HepG2 (cell line): Measurements from ENCODE around the gene ECE2. TPM values are rescaled to one million over a fixed set of nuclear protein-coding genes. Genes with fewer than 3 reads are reported as not detected.

Experiments used
- FOSL2 ChIP-seq: sonication (generic); formaldehyde crosslinking; IDR thresholded peaks from 2 replicates; pipeline ENCODE4 v1.4.0; 2020; ENCODE audit warnings: missing genetic modification reagents
- GFI1 ChIP-seq: sonication (generic); formaldehyde crosslinking; IDR thresholded peaks from 2 replicates; pipeline ENCODE4 v1.5.0; 2020; ENCODE audit warnings: missing genetic modification reagents, mild to moderate bottlenecking, borderline replicate concordance
- HMG20B ChIP-seq: conservative IDR thresholded peaks from 2 replicates; pipeline ENCODE4 v1.6.1; 2016; ENCODE audit warnings: missing genetic modification reagents, missing compliant biosample characterization
- HNF4G ChIP-seq, 2 experiments: sonication (generic) in 1 of 2; formaldehyde crosslinking in 1 of 2; IDR thresholded peaks; 2 replicates each; pipeline versions ENCODE4 v1.4.0 to v1.6.1; 2011 to 2020; ENCODE audit warnings: borderline replicate concordance in 2 of 2, low read depth in 2 of 2, mild to moderate bottlenecking in 2 of 2, low read length in 1 of 2, missing genetic modification reagents in 1 of 2, moderate library complexity in 1 of 2
- KLF9 ChIP-seq: IDR thresholded peaks from 2 replicates; pipeline ENCODE4 v1.6.1; 2016; ENCODE audit warnings: low read depth
- MAFG ChIP-seq: sonication (generic); formaldehyde crosslinking; IDR thresholded peaks from 2 replicates; pipeline ENCODE4 v1.5.1; 2020; ENCODE audit warnings: mild to moderate bottlenecking, missing genetic modification reagents
- NFYB ChIP-seq: sonication (generic); formaldehyde crosslinking; IDR thresholded peaks from 2 replicates; pipeline ENCODE4 v1.4.0; 2020; ENCODE audit warnings: missing genetic modification reagents
- NR2F1 ChIP-seq, 2 experiments: fragments of 450-650 bp in 1 of 2; formaldehyde crosslinking in 1 of 2; IDR thresholded peaks; 2 replicates each; pipeline versions ENCODE4 v1.5.0 to v1.6.1; 2016 to 2020; ENCODE audit warnings: mild to moderate bottlenecking in 1 of 2, missing compliant biosample characterization in 1 of 2, missing genetic modification reagents in 1 of 2, moderate library complexity in 1 of 2
- PAX8 ChIP-seq: sonication (generic); formaldehyde crosslinking; IDR thresholded peaks from 2 replicates; pipeline ENCODE4 v1.8.0; 2022; ENCODE audit warnings: mild to moderate bottlenecking, missing genetic modification reagents, borderline replicate concordance
- PLRG1 ChIP-seq: fragments of 450-650 bp; conservative IDR thresholded peaks from 2 replicates; pipeline ENCODE4 v1.6.1; 2016
- RBAK ChIP-seq: sonication (generic); formaldehyde crosslinking; IDR thresholded peaks from 2 replicates; pipeline ENCODE4 v1.5.1; 2020; ENCODE audit warnings: mild to moderate bottlenecking, missing genetic modification reagents
- SMARCE1 ChIP-seq: fragments of 450-650 bp; IDR thresholded peaks from 2 replicates; pipeline ENCODE4 v1.6.1; 2017; ENCODE audit warnings: borderline replicate concordance
- ZBTB21 ChIP-seq: sonication (generic); formaldehyde crosslinking; IDR thresholded peaks from 2 replicates; pipeline ENCODE4 v1.4.0; 2020; ENCODE audit warnings: missing genetic modification reagents
- ZNF317 ChIP-seq: sonication (generic); formaldehyde crosslinking; IDR thresholded peaks from 2 replicates; pipeline ENCODE4 v1.5.0; 2020; ENCODE audit warnings: mild to moderate bottlenecking, missing genetic modification reagents
- ZNF496 ChIP-seq: sonication (generic); formaldehyde crosslinking; IDR thresholded peaks from 2 replicates; pipeline ENCODE4 v1.8.1; 2023; ENCODE audit warnings: mild to moderate bottlenecking, moderate library complexity, missing genetic modification reagents; ENCODE audit not compliant: insufficient replicate concordance
- ZNF788 ChIP-seq: sonication (generic); formaldehyde crosslinking; IDR thresholded peaks from 2 replicates; pipeline ENCODE4 v1.5.0; 2020; ENCODE audit warnings: mild to moderate bottlenecking, missing genetic modification reagents, borderline replicate concordance
- ZNF841 ChIP-seq: sonication (generic); formaldehyde crosslinking; IDR thresholded peaks from 2 replicates; pipeline ENCODE4 v1.8.1; 2023; ENCODE audit warnings: missing genetic modification reagents, borderline replicate concordance
- ZSCAN9 ChIP-seq: IDR thresholded peaks from 2 replicates; pipeline ENCODE4 v1.6.1; 2016; ENCODE audit warnings: borderline replicate concordance
- polyA plus RNA-seq, 8 experiments: library from polyadenylated mRNA; depleted of rRNA in 3 of 8; stranded (reverse) in 7 of 8; unstranded in 1 of 8; fragments of >200 nt; fragmentation: Illumina TruSeq in 4 of 8; extraction: Trizol in 4 of 8; gene quantifications; 2 replicates each; pipeline versions ENCODE4 v1.2.1 to v1.2.3, GENCODE V29; 2011 to 2016; ENCODE audit warnings: low read depth in 4 of 8, missing spikeins in 1 of 8, mixed read lengths in 1 of 8; ENCODE audit not compliant: insufficient read depth in 1 of 8
- total RNA-seq, 5 experiments: library from RNA; depleted of rRNA; stranded (reverse); fragments of >200 nt; fragmentation: Illumina TruSeq; extraction: Trizol; gene quantifications; 2 replicates each; pipeline ENCODE4 v1.2.3, GENCODE V29; 2016; ENCODE audit warnings: low read depth in 1 of 5
- TF ChIP-seq, protein P1 (sequence below): sonication (generic); formaldehyde crosslinking; IDR thresholded peaks from 2 replicates; pipeline ENCODE4 v1.8.0; 2022; ENCODE audit warnings: mild to moderate bottlenecking, missing genetic modification reagents
- TF ChIP-seq, protein P2 (sequence below), 2 experiments: sonication (generic) in 1 of 2; formaldehyde crosslinking in 1 of 2; IDR thresholded peaks; 2 replicates each; pipeline versions ENCODE4 v1.4.0 to v1.6.1; 2018 to 2020; ENCODE audit warnings: missing genetic modification reagents in 2 of 2, borderline replicate concordance in 1 of 2, low read depth in 1 of 2, mild to moderate bottlenecking in 1 of 2, missing biosample characterization in 1 of 2
- TF ChIP-seq, protein P3 (sequence below): sonication (generic); formaldehyde crosslinking; IDR thresholded peaks from 2 replicates; pipeline ENCODE4 v1.4.0; 2020; ENCODE audit warnings: missing genetic modification reagents

Gene ECE2
- total and polyA plus RNA-seq, 2 of the 13 experiments (the other 11 are each of a cell fraction or from before 2014, with no cell fraction given): not detected

DNA sequence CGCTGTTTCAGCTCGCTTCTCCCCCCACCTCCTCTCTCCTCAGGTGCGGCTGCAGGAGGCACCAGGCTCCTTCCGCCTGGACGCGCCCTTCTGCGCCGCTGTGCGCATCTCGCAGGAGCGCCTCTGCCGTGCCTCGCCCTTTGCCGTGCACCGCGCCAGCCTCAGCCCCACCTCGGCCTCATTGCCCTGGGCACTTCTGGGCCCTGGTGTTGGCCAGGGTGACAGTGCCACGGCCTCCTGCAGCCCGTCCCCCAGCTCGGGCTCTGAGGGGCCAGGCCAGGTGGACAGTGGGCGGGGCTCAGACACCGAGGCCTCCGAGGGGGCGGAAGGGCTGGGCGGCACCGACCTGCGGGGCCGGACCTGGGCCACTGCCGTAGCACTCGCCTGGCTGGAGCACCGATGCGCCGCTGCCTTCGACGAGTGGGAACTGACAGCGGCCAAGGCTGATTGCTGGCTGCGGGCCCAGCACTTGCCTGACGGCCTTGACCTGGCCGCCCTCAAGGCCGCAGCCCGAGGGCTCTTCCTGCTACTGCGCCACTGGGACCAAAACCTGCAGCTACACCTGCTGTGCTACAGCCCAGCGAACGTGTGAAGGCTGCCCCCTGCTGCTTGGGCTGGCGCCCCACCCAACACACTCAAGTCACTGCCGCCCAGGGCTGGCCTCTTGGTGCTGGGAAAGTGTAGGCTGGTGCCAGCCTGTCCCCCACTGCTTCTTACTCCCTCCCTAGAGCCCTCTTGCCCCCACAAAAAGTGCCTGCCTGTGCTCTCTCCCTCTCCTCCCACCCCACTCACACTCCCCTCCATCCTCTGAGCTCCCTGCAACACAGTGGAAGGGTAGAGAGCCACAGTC is 34.1 kb upstream of the ECE2 start (continued):
- TF ChIP-seq, protein P1, sequence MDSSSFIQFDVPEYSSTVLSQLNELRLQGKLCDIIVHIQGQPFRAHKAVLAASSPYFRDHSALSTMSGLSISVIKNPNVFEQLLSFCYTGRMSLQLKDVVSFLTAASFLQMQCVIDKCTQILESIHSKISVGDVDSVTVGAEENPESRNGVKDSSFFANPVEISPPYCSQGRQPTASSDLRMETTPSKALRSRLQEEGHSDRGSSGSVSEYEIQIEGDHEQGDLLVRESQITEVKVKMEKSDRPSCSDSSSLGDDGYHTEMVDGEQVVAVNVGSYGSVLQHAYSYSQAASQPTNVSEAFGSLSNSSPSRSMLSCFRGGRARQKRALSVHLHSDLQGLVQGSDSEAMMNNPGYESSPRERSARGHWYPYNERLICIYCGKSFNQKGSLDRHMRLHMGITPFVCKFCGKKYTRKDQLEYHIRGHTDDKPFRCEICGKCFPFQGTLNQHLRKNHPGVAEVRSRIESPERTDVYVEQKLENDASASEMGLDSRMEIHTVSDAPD (CRISPR knock-in tag): 0 out of 2 replicates have a peak, but pooled peaks have one; percentile 43
- TF ChIP-seq ZNF317 (CRISPR knock-in tag): no peak
- TF ChIP-seq RBAK (CRISPR knock-in tag): peak; percentile 92
- no peak for TF ChIP-seq PLRG1
- TF ChIP-seq ZSCAN9: peak; percentile 92
- TF ChIP-seq HMG20B (CRISPR knock-in tag): peak; percentile 35; the same call in 1 of the 2 replicates
- TF ChIP-seq MAFG (CRISPR knock-in tag): no peak
- peak; percentile 45; the same call in 1 of the 2 replicates for TF ChIP-seq GFI1 (CRISPR knock-in tag)
- TF ChIP-seq ZBTB21 (CRISPR knock-in tag): no peak
- peak; percentile 98 to 99 for TF ChIP-seq NR2F1 (CRISPR knock-in tag; IDR thresholded peaks at IDR 0.05)
- 0 out of 2 replicates have a peak, but pooled peaks have one; percentile 90 for TF ChIP-seq PAX8 (CRISPR knock-in tag)
- TF ChIP-seq, protein P2, sequence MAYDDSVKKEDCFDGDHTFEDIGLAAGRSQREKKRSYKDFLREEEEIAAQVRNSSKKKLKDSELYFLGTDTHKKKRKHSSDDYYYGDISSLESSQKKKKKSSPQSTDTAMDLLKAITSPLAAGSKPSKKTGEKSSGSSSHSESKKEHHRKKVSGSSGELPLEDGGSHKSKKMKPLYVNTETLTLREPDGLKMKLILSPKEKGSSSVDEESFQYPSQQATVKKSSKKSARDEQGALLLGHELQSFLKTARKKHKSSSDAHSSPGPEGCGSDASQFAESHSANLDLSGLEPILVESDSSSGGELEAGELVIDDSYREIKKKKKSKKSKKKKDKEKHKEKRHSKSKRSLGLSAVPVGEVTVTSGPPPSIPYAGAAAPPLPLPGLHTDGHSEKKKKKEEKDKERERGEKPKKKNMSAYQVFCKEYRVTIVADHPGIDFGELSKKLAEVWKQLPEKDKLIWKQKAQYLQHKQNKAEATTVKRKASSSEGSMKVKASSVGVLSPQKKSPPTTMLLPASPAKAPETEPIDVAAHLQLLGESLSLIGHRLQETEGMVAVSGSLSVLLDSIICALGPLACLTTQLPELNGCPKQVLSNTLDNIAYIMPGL (CRISPR knock-in tag; IDR thresholded peaks at IDR 0.05; ENCODE audit: borderline replicate concordance in 1 of 2, low read depth in 1 of 2): peak; percentile 85 to 93; a peak in 3 of 4 replicates
- 0 out of 2 replicates have a peak, but pooled peaks have one; percentile 50 for TF ChIP-seq KLF9 (CRISPR knock-in tag)
- TF ChIP-seq ZNF841 (CRISPR knock-in tag): no peak
- TF ChIP-seq ZNF788 (CRISPR knock-in tag): peak; percentile 99
- TF ChIP-seq NFYB (CRISPR knock-in tag): no peak
- 0 out of 2 replicates have a peak, but pooled peaks have one; percentile 2 for TF ChIP-seq HNF4G (IDR thresholded peaks at IDR 0.05; ENCODE audit: borderline replicate concordance, low read depth, low read length)
- peak; percentile 62; the same call in 1 of the 2 replicates for TF ChIP-seq HNF4G (CRISPR knock-in tag; IDR thresholded peaks at IDR 0.05; ENCODE audit: borderline replicate concordance, low read depth)
- TF ChIP-seq, protein P3, sequence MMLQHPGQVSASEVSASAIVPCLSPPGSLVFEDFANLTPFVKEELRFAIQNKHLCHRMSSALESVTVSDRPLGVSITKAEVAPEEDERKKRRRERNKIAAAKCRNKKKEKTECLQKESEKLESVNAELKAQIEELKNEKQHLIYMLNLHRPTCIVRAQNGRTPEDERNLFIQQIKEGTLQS (CRISPR knock-in tag): no peak; the same call in 1 of the 2 replicates
- no peak for TF ChIP-seq SMARCE1
- peak; percentile 68 for TF ChIP-seq FOSL2 (CRISPR knock-in tag)
- TF ChIP-seq ZNF496 (CRISPR knock-in tag): no peak
